SHP77 treated with DMSO at 0.1 percent for 48 hours (cell line): Measurements from ENCODE around the gene BABAM2.
"Not testable (repeated sequence)": the region's sequence is repeated elsewhere in the genome, so short reads cannot be mapped to it uniquely, and the experiment has no call there.

ENCODE experiments used
- DNase-seq: peaks from one replicate; lab custom pipeline; 2025; lab: John Stamatoyannopoulos, UW

Gene BABAM2

DNA sequence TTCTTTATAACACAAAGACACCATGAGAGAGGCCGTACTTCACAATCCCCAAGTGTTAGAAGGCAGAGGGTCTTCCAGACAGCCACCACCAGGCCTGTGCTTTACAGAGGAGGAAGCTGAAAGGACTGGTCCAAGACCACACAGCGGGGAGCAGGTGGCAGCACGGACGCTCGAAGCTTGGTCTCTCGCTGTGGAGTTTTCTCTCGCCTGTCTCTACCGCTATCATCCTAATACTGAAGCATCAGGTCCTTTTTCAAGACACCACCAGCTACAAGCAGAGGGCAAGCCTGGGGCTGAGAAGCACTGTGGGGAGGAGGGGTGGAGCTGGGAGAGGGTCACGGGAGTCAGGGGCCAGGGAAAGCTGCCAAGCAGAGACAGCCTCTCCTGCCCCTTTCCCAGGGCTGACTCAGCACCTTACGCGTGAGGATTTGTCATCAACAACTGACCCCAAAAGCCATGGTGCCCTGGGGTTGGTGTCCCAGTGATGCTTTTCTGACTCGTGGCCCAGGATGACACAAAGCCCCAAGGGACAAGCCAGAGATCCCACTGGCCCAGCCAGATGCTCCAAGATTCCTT is 470.3 kb downstream of the BABAM2 start:
- no peak for DNase-seq

DNA sequence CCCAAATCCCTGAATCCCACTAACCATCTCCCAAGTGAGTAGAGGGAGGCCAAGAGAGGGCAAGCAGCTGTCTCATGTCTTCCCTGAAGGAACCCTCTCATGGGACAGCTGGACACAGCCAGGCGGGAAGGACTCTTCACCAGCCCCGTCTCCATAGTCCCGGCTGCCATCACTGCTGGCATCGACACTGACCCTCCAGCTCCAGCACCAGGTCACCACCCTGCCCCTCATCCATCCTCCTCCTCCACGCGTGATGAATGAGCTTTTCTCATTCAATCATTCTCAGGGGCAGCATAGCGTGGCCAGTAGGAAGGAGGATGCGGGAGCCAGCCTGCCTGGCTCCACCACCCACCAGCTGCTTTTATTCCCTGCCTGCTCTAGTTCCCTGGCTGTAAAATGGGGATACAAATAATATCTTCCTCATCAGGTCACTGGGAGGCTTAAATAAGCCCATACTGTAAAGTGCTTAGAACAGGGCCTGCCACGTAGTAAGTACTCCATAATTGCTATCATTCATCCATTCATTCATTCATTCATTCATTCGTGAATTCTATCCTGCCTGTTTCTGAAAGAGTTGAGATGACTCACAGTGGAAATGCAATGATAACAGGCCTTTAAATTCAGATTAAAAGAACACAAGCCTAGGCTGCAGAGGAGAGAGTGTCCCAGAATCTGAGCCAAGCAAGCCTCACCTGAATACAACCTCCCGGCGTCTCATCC is 471.6 kb downstream of the BABAM2 start:
- DNase-seq, result no peak

DNA sequence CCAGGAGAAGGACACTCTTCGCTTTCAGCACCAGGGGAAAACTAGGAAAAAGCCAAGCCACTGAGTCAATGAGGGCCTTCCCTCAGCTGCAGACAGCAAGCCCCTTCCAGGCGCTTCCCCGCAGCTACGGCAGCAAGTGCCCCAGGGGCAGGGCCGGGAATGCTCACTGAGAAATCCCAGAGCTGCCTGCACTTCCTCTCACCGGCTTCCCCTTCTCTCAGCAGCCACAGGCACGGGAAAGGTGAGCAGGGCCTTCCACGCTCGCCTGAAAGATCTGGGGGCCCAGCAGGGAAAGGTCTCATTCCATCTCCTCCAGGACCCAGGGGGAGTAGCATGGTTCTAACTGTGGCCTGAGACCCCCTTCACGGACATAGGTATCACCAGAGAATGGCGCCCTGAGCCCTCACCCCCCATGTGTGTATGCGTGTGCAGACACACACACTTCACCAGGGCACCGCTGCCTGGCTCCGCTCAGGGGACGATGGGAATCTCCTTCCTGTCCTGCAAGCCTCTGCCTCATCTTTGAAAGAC is 472.5 kb downstream of the BABAM2 start:
- no peak for DNase-seq

DNA sequence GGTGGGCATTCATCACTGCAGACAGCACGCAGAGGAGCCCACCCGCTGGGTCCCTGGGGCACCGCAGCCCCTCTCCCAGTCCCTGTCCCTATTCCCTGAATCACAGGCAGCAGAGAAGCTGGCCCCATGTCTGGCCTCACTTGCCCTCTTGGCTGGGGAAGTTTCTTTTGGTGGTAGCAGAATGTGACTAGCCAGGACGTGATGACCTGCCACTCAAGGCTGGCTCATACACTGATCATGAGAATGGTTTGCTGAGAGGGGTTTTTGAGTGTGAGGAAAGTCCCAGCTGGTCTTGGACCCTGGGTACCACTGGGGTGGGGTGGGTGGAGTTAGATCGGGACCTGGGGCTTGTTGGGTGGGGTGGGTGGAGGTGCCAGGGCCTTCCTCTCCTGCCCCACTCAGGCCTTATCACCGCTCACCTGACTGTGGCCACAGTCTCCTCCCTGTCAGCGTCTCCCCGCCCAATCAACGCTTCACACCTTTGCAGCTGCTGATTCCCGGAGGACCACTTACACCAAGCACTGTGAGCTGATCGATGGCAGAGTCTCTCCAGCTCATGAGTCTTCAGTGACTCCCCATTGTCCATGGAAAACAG is 473.3 kb downstream of the BABAM2 start:
- DNase-seq, result no peak

DNA sequence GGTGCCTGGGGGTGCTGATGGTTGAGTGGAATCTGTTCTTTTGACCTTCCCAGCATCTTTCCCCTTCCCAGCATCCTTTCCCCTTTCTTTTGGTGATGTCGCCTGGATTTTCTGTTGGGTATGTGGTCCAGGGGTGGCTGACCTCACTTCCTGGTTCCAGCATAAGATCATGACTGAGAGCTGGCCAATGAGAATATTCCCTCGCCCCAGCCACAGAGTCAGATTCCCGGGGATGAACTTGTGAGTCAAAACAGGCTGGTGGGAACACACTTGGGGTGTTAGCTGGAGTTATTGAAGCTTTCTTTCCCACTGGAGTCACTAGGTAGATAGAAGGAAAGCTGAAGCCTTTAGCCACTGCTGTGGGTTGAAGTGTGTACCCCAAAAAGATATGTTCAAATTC is 474.1 kb downstream of the BABAM2 start:
- DNase-seq, result no peak

DNA sequence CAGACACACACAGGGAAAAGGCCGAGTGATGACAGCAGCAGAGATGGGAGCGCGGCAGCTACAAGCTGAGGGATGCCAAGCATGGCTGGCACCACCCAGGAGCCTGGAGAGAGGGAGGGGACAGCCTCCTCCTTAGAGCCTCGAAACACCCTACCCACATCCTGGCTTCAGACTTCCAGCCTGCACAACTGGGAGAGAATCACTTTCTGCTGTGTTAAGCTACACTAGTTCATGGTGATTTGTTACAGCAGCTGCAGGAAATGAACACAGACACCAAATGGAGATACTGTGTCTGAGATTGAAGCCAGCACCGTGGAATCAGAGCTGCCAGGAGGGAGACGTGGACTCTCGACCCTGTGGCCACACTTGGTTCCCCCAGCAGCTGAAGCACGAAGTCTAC is 474.6 kb downstream of the BABAM2 start:
- no peak for DNase-seq

DNA sequence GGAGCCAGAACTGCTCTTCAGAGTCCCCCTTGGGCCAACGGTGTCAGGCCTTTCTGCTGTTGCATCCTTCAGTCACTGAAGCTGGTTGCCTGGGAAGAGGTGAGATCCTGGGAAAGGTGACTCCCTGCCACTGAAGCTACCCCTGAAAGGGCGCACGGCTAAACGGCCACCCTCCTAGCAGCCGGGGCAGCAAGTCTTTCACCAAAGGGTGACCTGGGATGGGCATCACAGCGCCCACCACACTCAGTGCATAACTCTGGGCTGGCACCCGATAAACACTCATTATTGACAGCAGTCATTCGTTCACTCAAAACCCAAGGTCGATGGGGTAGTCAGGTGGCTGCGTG is 475.6 kb downstream of the BABAM2 start:
- no peak for DNase-seq

DNA sequence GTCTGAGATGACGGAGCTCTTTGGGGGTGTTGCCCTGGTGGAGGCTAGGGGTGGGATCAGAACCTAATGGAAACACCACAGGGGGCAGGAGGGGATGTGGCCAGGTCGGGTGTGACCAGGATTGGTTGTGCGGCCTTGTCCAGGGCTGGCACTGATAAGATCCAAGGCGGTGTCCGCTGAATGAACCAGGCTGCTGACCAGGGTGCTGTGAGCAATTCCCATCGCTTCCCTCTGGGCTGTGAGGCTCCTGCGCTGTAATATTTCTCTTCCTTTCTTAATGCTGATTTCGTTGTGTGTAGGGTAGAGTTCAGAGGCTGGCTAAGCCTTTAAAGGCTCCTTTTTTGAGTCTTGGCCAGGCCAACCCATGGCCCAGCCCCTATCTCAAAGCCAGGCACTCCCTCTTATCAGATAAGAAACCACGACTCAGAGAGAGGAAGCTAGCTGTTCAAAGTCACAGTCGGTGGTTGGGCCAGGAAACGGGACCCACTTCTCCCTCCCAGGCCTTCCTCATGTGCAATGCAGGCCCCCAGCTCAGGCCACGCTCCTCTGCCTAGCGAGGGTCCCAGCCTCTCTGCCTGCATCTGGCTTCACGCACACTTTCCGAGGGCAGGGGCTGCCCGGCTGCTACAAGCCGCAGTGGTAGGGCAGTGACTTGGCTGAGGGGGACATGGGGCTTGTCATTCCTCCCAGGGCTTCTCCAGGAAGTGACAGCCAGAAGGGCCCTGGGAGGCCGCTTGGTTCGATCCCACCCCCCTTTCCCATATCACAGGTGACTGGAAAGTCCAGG is 476.2 kb downstream of the BABAM2 start:
- DNase-seq, result no peak

DNA sequence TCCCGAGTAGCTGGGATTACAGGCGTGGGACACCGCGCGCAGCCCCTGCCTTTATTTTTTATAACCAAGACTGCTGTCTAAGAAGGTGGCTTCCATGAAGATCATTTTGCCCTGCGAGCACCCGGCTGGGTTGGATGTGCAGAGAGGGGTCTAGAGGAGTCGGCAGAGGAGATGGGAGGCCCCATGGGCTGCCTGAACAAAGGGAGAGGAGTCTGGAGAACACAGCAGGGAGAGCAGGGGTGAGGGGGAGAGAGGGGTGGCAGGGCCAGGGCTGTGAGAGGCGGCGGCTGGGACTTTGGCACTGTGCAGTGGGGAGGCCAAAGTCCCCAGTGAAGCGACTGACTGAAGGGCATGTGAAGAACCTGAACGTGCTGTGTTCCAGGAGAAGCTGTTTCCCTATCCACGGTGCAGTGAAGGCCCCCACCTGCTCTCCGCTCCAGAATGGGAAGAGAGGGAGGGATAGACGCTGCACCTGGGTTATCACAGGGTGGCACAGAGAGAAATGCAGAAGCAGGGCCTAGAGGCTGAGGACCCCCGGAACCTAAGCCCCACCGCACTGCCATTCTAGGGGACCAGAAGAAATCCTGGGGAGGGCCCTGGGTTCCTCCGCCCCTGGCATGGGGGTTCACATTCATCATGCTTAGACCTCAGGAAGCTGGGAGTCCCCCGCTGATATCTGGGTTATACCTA is 477.3 kb downstream of the BABAM2 start:
- DNase-seq, result no peak

DNA sequence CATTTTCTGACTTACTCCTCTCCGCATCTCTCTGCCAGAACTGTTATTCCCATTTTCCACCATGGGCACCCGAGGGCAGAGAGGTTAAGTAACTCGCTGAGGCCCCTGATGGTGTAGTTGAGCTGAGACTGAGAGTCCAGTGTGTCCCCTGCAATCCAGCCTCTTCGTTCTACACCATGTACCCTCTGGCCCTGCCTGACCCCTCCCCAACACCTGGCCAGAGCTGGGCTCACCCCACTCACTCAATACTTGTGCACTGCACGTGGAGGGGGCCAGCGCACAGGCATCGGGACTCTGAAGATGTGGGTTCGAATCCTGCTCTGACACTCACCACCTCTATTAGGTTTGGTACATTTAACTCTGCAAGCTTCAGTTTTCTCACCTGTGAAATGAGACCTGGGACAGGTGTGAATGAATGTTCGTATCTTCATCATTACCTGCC is 477.8 kb downstream of the BABAM2 start:
- DNase-seq, result no peak

DNA sequence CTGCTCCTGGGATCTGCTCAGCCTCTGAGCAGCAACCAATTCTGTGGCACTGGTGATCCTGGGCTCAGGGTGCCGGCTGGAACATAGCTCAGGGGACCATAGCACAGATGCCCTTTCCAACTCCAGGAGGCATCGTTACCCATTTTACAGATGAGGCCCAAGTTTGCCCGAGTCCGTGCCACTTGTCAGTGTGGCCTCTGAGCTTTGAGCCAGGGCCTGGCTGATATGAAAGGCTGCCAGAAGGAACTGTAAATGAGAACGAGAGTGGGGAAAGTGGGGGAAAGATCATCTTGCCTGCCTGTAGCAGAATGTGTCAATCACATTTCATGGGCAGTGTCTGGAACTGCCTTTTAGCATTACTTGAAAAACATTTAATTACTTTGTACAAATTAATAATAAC is 478.8 kb downstream of the BABAM2 start:
- DNase-seq, result no peak

DNA sequence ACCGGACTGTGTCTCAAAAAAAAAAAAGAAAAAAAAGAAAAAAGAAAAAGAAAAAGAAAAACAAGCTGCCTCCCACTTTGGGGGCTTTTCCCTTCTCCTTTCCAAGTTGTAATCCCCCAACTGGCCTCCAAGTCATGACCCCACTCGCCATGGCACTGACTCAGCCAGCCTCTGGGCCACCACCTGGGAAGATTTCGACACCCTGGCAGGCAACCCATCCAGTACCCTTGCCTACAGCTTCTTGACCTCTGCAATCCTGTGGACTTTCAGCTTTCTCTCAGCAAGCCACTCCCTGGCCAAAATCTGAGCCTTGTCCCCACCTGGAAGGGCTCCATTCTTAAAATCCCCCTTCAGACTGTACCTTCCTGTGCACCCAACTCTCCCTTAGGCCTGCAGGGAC is 479.8 kb downstream of the BABAM2 start:
- DNase-seq, result no peak

DNA sequence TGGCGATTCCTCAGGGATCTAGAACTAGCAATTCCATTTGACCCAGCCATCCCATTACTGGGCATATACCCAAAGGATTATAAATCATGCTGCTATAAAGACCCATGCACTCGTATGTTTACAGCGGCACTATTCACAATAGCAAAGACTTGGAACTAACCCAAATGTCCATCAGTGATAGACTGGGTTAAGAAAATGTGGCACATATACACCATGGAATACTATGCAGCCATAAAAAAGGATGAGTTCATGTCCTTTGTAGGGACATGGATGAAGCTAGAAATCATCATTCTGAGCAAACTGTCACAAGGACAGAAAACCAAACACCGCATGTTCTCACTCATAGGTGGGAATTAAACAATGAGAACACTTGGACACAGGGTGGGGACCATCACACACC is 481.2 kb downstream of the BABAM2 start:
- DNase-seq, result not testable (repeated sequence)

DNA sequence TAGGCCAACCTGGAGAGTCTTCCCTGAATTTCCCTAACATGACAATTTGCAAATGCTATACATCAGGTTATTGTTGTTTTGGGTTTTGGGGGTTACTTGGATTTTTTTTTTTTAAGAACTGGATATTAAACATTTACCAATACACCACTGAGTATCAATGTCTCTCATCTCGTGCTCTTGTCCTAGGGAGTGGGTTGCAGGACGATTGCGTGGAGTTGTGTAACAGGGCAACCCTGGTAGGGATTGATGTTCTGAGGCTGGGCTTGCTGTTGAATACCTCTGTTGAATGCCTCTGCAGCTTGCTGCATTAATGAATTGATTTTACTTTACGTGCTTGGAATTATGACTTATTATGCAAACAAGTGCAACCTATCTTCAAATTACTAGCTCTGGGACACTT is 483.3 kb downstream of the BABAM2 start:
- no peak for DNase-seq

DNA sequence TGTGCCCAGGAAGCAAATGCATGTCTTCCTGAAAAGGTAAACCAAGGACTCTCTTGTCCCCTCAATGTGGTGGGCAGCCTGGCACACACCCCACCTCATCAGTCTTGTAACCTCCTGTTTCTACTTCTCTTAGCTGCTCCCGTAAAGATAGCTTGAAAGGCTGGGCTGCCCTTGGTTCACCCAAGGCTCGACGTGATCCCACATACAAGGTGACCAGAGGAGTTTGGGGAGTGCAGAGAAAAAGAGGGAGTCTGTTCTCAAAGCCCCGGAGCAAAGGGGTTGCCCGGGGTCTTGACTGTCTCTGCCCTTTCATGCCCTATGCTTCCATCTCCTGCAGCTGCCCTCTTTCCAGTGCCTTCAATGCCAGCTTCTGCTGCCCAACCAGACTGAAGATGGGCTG is 483.8 kb downstream of the BABAM2 start:
- no peak for DNase-seq

DNA sequence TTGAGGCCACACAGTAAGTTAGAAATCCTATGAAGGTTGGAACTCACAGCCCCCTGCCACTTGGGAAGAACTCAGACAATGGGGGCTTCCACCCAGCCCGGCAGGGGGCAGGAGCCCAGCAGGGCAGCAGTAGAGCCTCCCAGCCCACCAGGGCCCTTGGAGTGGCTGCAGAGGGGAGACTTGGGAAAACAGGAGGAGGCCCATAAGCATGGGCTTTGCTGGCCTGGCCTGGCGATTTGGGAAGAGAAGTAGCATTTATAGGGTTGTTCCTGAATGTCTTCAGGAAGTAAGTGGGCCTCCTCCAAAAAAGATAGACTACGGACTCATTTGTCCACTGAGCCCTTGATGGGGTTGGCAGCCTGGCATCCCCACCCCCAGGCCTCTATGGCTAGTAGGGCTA is 484.7 kb downstream of the BABAM2 start:
- DNase-seq, result no peak

DNA sequence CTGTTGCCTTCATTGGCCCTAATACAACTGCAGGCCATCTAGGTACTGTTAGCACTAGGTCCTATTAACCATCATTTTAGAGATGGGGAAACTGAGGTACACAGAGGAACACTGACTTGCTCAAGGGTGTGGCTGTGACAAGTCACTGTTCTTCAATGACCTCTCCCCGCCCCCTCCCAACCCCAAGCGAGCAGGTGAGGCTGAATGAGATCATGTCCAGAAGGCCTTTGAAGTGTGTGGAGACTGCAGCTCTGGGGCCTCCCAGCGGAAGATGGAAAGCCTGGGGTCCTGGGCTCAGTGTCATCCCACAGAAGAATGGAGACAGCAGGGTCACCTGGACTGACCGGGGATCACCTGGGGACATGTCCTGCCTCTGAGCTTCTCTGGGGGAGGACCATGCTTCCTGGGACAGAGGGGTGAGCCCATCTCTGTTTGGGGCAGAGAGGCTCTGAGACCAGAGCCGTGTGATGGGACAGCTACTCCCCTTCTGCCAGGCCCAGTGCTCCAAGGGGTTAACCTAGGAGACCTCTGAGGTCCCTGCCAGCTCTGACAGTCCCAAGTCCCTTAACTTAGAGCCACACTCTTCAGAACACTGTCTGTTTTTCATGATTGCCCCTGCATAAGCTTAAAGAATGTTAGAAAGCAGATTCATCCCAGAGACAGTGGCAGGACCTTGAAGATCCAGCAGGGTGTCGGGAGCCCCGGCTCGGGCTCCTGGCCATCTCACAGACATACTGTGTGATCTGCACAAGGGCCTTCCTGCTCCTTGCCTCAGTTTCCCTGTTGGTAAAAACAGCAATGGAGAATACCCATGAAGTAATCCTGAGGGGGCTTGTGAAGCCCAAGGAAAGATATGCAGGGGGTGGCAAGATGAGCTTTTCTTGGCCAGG is 485.5 kb downstream of the BABAM2 start:
- no peak for DNase-seq

DNA sequence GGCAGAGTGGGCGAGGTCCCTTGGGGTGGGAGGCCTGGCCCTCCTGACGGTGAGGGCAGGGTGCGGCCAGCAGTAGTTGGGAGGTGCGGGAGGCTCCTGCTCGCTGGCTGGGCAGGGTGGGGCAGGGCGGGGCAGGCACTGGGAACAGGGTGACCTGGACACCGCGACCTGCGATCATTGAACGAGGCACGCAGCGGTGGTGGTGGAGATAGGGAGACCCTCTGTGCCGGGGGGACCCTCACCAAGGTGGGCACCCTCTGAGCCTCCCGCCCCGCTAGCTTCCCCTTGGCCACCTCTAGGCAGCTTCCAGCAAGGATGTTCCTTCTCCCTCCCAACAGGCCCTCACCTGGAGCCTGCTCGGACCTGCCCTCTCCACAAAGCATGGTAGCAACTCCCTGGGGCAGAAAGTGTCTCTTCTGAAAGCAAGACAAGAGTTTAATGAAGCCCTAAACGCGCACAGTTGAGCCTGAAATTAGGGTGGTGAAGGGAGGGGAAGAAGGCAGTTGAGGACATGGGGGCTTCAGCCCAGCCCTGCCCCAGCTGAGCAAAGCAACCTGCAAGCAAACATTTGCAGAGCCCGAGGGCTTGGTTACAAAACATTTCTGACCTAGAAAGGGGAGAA is 486.8 kb downstream of the BABAM2 start:
- no peak for DNase-seq

DNA sequence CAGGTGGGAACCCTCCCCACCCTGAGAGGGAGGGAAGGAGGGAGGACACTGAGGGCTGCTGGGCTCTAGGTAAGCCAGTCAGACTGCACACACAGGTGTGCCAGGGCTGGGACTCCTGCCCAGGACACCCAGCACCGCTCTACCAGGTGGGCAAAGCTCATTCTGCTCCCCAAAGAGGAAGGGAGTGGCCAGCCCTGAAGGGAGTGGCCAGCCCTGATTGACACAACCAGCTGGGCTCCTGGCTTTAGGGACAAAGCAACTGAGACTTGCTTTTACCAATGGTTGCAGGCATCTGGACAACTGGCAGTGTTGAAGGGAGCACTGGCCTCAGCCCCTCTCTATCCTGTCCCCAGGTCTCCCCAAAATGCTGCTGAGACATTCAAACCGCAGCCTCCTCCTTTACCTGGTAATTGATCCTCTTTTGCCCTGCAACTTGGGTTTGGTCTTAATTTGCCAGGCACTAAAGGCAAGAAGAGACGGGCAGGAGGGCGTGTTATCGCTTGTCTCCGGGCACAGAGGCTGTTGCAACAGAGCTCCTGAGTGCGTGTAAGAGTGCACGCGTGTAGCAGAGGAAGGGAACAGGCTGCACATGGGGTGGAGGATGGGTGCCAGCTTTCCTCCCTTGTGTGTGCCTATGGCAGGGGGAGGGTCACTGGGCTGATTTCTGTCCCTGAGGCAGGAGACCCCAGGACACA is 487.6 kb downstream of the BABAM2 start:
- no peak for DNase-seq
